Tibial nerve (tissue), 4 donors: ENCODE data around the gene TSPAN13.

ENCODE experiments used
- CTCF ChIP-seq, 5 experiments: fragments of 200-600 bp in 3 of 5; fragments of 450-650 bp in 2 of 5; sonication (generic) in 3 of 5; IDR thresholded peaks; one replicate each; pipeline ENCODE4 v1.5.1; 2016 to 2019; ENCODE audit warnings: antibody characterized with exemption in 5 of 5, mild to moderate bottlenecking in 3 of 5, moderate library complexity in 2 of 5
- EP300 ChIP-seq, 2 donors: sonication (generic); formaldehyde crosslinking; IDR thresholded peaks; one replicate each; pipeline ENCODE4 v1.6.1; 2017; ENCODE audit warnings: antibody characterized with exemption in 2 of 2, mild to moderate bottlenecking in 1 of 2
- POLR2A ChIP-seq, 2 donors: fragments of 450-650 bp; IDR thresholded peaks; one replicate each; pipeline ENCODE4 v1.6.1; 2017; ENCODE audit warnings: antibody characterized with exemption in 2 of 2, mild to moderate bottlenecking in 2 of 2, moderate library complexity in 2 of 2

DNA sequence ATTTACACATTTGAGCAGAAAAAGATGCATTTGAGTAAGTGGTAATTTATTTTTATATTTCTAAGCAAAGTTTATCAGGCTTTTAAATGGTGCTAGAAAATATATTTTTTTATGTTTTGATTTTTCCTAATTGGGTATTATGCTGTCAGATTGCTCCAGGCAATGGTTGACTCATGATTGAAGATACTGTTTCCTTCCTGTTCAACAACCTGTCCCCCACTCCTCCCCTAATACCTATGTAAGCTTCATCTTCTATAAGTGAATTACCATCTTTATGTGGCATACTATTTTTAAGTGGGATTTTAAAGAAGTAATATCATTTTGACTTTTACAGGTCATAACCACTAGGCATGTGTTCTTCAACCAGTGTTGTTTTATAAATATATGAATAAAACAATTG is 21.4 kb downstream of the TSPAN13 start:
- TF ChIP-seq CTCF (IDR thresholded peaks at IDR 0.05): no peak
- no peak for TF ChIP-seq EP300 (IDR thresholded peaks at IDR 0.05)
- TF ChIP-seq POLR2A (IDR thresholded peaks at IDR 0.05): no peak
